Upper lobe of left lung (tissue), 6 donors: ENCODE measurements around the gene DNAH17. TPM values are rescaled to one million over a fixed set of nuclear protein-coding genes. Genes with fewer than 3 reads are reported as not detected.

Experiments
- ATAC-seq, 2 donors: fragments of 200-7000 bp; cut with Tn5 transposase; one replicate each; pipeline ENCODE4 v1.9.1; 2022; ENCODE audit warnings: mild to moderate bottlenecking in 2 of 2, moderate library complexity in 2 of 2; ENCODE audit not compliant: low FRiP score in 2 of 2
- DNase-seq, 2 donors: peaks; one replicate each; pipeline ENCODE4 v3.0.0-alpha.2; 2019 to 2020
- H3K27ac ChIP-seq, 4 donors: fragments of 200-600 bp; sonication (generic); one replicate each; pipeline ENCODE4 v1.5.1; 2016 to 2019
- H3K27me3 ChIP-seq, 4 donors: fragments of 200-600 bp; sonication (generic); one replicate each; pipeline ENCODE4 v1.5.1; 2017 to 2019
- H3K36me3 ChIP-seq, 4 donors: fragments of 200-600 bp; sonication (generic); one replicate each; pipeline ENCODE4 v1.5.1; 2016 to 2019
- H3K4me1 ChIP-seq, 4 donors: fragments of 200-600 bp; sonication (generic); one replicate each; pipeline ENCODE4 v1.5.1; 2018 to 2019
- H3K4me3 ChIP-seq, 4 donors: fragments of 200-600 bp; sonication (generic); one replicate each; pipeline ENCODE4 v1.5.1; 2017 to 2019; ENCODE audit warnings: mild to moderate bottlenecking in 2 of 4, moderate library complexity in 1 of 4
- H3K9me3 ChIP-seq, 4 donors: fragments of 200-600 bp; sonication (generic); one replicate each; pipeline ENCODE4 v1.5.1; 2018 to 2019
- EP300 ChIP-seq, 4 donors: sonication (generic); formaldehyde crosslinking; IDR thresholded peaks; one replicate each; pipeline ENCODE4 v1.5.1; 2017; ENCODE audit warnings: antibody characterized with exemption in 4 of 4, control low read depth in 2 of 4
- POLR2A ChIP-seq, 4 donors: fragments of 450-650 bp; IDR thresholded peaks; one replicate each; pipeline ENCODE4 v1.5.1; 2016 to 2017; ENCODE audit warnings: antibody characterized with exemption in 4 of 4, mild to moderate bottlenecking in 2 of 4
- POLR2AphosphoS5 ChIP-seq, 2 donors: sonication (generic); formaldehyde crosslinking; IDR thresholded peaks; one replicate each; pipeline ENCODE4 v1.5.1; 2017; ENCODE audit warnings: antibody characterized with exemption in 2 of 2
- WGBS, 2 donors: methylation state at CpG; one replicate each; pipeline ENCODE4 v1.1.5; 2017 to 2018; 5-methylcytosine and 5-hydroxymethylcytosine counted together
- total RNA-seq, 6 donors: library from RNA; depleted of rRNA in 4 of 6; stranded (reverse); fragments of >200 nt in 4 of 6; gene quantifications; one replicate each; pipeline versions ENCODE4 v1.1.0 to v1.2.1, GENCODE V29; 2016 to 2021
- TF ChIP-seq, protein P1 (sequence below), 6 experiments: fragments of 450-650 bp in 4 of 6; fragments of 200-600 bp in 2 of 6; sonication (generic) in 2 of 6; IDR thresholded peaks; one replicate each; pipeline ENCODE4 v1.5.1; 2016 to 2019; ENCODE audit warnings: antibody characterized with exemption in 6 of 6
- donor health status: DM: no; HTN: no; CAD: no; lungs with moderate emphysema.
- donor health status: DM: no; HTN: yes; CAD: no; lungs with severe emphysema.

The DNAH17 gene
- total RNA-seq, 6 donors from 2014 or later, result 2.0 to 21.0 (median 3.7) TPM

DNA sequence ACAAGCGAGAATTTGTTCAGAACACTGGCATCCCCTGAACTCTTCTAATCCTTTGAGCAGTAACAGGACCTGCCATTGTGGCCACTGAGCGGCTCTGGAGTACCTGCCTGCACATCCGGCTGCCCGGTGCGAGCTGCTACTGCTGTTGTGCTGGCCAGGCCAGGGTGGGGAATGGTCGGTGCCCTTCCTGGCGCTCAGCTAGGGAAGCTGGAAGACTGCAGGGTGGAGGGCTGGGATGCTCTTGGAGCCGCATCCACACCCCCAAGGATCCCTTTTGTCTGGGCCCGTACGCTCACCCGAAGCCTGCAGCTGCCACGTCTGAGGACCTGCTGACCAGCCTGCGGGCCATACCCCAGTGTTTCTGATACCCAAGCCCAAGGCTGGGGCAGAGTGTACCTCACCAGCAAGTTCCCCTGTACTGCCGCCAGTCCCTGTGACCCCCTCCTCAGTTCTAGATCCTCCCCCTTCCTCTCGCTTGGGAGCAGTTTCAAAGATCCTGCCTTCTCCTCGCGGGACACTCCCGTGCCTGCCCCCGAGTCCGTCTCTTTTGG, 149.1 kb downstream of the DNAH17 start:
- peak overlapping the region in 1 of 4 donors; percentile 15 for H3K27ac ChIP-seq
- no peaks in the 10 kb centered on the region for H3K27me3 ChIP-seq
- no peaks in the 10 kb centered on the region for H3K9me3 ChIP-seq
- no peak for DNase-seq
- peaks cover 26 to 71% (median 52%) of the 10 kb centered on the region in 4 donors for H3K36me3 ChIP-seq
- peaks cover 8 to 31% (median 28%) of the 10 kb centered on the region in 4 donors for H3K4me1 ChIP-seq
- no peak overlapping the region for H3K4me3 ChIP-seq
- 77 to 87% methylated on average over 19 to 20 of the region's 20 CpGs for WGBS, 2 donors
- TF ChIP-seq, protein P1, sequence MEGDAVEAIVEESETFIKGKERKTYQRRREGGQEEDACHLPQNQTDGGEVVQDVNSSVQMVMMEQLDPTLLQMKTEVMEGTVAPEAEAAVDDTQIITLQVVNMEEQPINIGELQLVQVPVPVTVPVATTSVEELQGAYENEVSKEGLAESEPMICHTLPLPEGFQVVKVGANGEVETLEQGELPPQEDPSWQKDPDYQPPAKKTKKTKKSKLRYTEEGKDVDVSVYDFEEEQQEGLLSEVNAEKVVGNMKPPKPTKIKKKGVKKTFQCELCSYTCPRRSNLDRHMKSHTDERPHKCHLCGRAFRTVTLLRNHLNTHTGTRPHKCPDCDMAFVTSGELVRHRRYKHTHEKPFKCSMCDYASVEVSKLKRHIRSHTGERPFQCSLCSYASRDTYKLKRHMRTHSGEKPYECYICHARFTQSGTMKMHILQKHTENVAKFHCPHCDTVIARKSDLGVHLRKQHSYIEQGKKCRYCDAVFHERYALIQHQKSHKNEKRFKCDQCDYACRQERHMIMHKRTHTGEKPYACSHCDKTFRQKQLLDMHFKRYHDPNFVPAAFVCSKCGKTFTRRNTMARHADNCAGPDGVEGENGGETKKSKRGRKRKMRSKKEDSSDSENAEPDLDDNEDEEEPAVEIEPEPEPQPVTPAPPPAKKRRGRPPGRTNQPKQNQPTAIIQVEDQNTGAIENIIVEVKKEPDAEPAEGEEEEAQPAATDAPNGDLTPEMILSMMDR (IDR thresholded peaks at IDR 0.05), result no peak
- ATAC-seq, result no peak

DNA sequence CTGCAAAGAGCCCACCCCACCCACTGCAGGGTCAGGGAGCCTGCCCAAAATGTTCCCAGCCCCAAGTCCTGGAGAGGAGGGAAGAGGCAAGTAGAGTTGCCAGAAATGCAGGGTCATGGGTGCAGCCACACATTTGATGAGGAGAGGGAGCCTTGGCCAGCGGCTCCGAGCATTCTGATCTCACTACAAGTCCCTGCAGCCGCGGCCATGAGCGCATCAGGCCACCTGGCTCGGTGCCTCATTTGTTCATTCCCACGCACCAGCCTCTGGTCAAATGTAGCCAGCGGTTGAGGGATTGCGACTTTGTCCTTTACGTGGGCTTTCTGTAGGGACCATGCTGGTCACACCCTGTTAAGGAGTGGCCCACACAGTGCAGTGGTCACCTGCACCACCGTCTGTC, 150.1 kb downstream of the DNAH17 start:
- Histone ChIP-seq H3K27ac (no peak overlapping the region), H3K36me3 (peaks cover 26 to 79% (median 55%) of the 10 kb centered on the region in 4 donors), H3K27me3 (no peaks in the 10 kb centered on the region), H3K9me3 (no peaks in the 10 kb centered on the region), H3K4me1 (peaks cover 12 to 38% (median 33%) of the 10 kb centered on the region in 4 donors), H3K4me3 (no peak overlapping the region)
- 94 to 95% methylated on average over 6 to 11 of the region's 11 CpGs for WGBS, 2 donors
- no peak for TF ChIP-seq POLR2A (IDR thresholded peaks at IDR 0.05)
- TF ChIP-seq POLR2AphosphoS5 (IDR thresholded peaks at IDR 0.05), result no peak
- no peak for TF ChIP-seq EP300 (IDR thresholded peaks at IDR 0.05)
- TF ChIP-seq, protein P1 (IDR thresholded peaks at IDR 0.05), result no peak
- ATAC-seq, result no peak
- DNase-seq, result no peak

DNA sequence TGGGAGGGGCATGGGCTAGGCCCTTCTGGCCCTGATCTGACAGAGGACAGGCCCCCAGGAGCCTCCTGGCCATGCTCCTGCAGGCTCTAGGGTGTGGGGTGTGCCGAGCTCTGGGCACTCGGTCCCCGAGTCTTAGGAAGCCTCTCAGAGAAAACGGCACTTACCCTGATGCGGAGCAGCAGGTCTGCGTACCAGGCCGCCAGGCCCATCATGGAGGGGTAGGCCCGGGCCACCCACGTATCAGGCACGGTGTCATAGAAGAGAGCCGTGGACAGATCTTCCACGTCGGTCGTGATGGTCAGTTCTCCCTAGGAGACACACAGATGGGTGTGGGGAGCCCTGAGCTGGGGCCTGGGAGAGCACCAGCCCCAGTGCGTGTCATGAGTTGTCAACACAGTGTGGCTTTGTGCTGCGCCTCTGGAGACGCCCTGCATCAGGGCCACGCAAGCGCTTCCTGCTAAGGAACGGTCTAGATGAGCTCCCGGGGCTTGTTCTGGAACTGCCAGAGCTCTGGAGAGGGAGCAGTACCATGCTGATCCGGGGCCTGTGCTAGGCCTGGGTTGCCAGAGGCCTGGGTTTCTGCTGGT, 150.8 kb downstream of the DNAH17 start:
- Histone ChIP-seq H3K27me3 (no peaks in the 10 kb centered on the region), H3K36me3 (peaks cover 26 to 84% (median 59%) of the 10 kb centered on the region in 4 donors), H3K27ac (peak overlapping the region in 2 of 4 donors; percentile 26 to 48), H3K9me3 (no peaks in the 10 kb centered on the region), H3K4me3 (no peak overlapping the region), H3K4me1 (peaks cover 17 to 44% (median 40%) of the 10 kb centered on the region in 4 donors)
- no peak for ATAC-seq
- DNase-seq, result no peak
- no peak for TF ChIP-seq POLR2AphosphoS5 (IDR thresholded peaks at IDR 0.05)
- TF ChIP-seq, protein P1 (IDR thresholded peaks at IDR 0.05), result no peak
- TF ChIP-seq EP300 (IDR thresholded peaks at IDR 0.05), result no peak
- 92 to 93% methylated on average over 15 to 20 of the region's 22 CpGs for WGBS, 2 donors

DNA sequence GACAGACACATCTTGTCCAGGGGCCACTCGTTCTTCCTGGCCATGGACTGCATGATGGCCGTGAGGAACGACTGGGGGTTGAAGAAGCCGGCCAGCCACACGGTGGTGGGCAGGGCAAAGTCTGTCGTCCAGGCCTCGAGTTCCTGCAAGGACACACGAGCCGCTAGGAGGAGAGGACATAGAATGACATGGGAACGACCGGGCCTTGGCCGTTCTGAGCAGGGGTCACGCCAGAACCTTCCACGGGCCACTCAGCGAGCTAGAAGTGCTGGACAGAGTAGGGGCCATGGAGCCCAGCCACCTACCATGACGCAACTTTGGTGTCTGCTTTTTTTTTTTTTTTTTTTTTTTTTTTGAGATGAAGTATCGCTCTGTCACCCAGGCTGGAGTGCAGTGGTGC, 151.8 kb downstream of the DNAH17 start:
- Histone ChIP-seq H3K36me3 (peaks cover 26 to 91% (median 63%) of the 10 kb centered on the region in 4 donors), H3K4me1 (peaks cover 24 to 54% (median 49%) of the 10 kb centered on the region in 4 donors), H3K27me3 (no peaks in the 10 kb centered on the region), H3K9me3 (no peaks in the 10 kb centered on the region), H3K27ac (peak overlapping the region in 3 of 4 donors; percentile 58 to 69 (median 66)), H3K4me3 (no peak overlapping the region)
- peak in 1 of 2 donors; percentile 79 for DNase-seq
- TF ChIP-seq POLR2AphosphoS5 (IDR thresholded peaks at IDR 0.05) (peak; percentile 20 to 30), POLR2A (IDR thresholded peaks at IDR 0.05) (no peak)
- peak in 1 of 2 donors; percentile 50 for ATAC-seq
- WGBS, 2 donors, result 66% methylated on average over 17 of the region's 17 CpGs

DNA sequence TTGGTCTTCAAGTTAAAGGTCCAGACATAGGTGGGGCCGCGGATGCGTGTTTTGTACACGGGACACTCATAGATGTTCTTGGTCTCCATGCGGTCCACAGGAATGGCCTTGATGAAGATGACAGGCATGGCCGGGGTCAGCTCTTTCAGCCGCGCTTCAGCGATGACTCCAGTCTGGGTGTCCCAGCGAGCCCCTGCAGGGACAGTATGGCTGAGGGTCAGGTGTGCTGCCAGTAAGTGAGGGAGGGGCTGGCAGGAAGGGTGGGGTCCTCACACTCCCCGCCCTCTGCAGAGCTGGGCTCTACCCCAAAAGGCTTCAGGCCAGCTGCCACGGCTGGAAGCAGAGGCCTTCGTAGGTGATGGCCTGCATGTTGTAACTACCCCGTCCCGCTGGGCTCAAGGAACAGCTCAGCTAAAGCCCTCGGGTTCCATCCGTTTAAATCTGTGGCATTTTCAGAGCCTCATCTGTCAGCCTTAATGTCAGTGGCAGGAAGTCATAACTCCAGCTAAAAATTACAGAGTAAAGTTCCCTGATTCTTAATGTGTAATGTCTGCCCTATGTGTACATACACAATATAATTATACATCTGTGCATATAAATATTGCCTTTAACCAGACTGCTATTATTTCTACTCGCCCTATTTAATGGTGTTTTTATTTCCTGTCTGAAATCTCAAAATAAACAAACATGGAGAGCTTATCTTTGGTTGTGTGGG, 153.1 kb downstream of the DNAH17 start:
- H3K27ac ChIP-seq, result peak overlapping the region in 3 of 4 donors; percentile 24 to 61 (median 54)
- 76 to 82% methylated on average over 11 to 18 of the region's 18 CpGs for WGBS, 2 donors
- TF ChIP-seq EP300 (IDR thresholded peaks at IDR 0.05) (no peak), POLR2A (IDR thresholded peaks at IDR 0.05) (no peak), POLR2AphosphoS5 (IDR thresholded peaks at IDR 0.05) (no peak)
- TF ChIP-seq, protein P1 (IDR thresholded peaks at IDR 0.05), result no peak
- no peak overlapping the region for H3K4me3 ChIP-seq
- no peaks in the 10 kb centered on the region for H3K9me3 ChIP-seq
- ATAC-seq, result no peak
- no peaks in the 10 kb centered on the region for H3K27me3 ChIP-seq
- peaks cover 37 to 67% (median 60%) of the 10 kb centered on the region in 4 donors for H3K4me1 ChIP-seq
- peaks cover 26 to 91% (median 66%) of the 10 kb centered on the region in 4 donors for H3K36me3 ChIP-seq
- no peak for DNase-seq
